Kidney epithelial cell (primary cell): ENCODE data around the gene IFNA17. TPM values are rescaled to one million over a fixed set of nuclear protein-coding genes. Genes with fewer than 3 reads are reported as not detected.
"Not testable (repeated sequence)": the region's sequence is repeated elsewhere in the genome, so short reads cannot be mapped to it uniquely, and the experiment has no call there.

Experiments
- DNase-seq: peaks from one replicate; pipeline ENCODE4 v3.0.0-alpha.2; 2010; ENCODE audit warnings: low read depth
- H3K27me3 ChIP-seq: 2 replicates; pipeline ENCODE4 v1.6.0; 2011; ENCODE audit warnings: low read length; ENCODE audit not compliant: control insufficient read depth, insufficient read depth
- H3K36me3 ChIP-seq: 2 replicates; pipeline ENCODE4 v1.5.1; 2011; ENCODE audit warnings: low read length; ENCODE audit not compliant: control insufficient read depth, insufficient read depth
- H3K4me3 ChIP-seq: 2 replicates; pipeline ENCODE4 v1.5.1; 2011; ENCODE audit warnings: low read depth, mild to moderate bottlenecking, control low read depth, low read length
- CTCF ChIP-seq: IDR thresholded peaks from 2 replicates; pipeline ENCODE4 v1.5.1; 2011; ENCODE audit warnings: mild to moderate bottlenecking, moderate library complexity, low read length, control low read depth, inconsistent platforms; ENCODE audit not compliant: insufficient read depth, poor library complexity, severe bottlenecking
- total RNA-seq: library from RNA; depleted of rRNA; stranded (reverse); fragments of >200 nt; gene quantifications from 2 replicates; pipeline ENCODE4 v1.2.3, GENCODE V29; 2015

The IFNA17 gene
- total RNA-seq, 1 donor from 2014 or later: not detected

GRCh38 chr9:21239911-21240310 is 11.9 kb upstream of the IFNA17 start, which contains the start of gene IFNA14:
Gene IFNA14 (minus strand): TSS chr9:21240005. CDS start chr9:21239935, 70 bp downstream.
- DNase-seq: no peak
- H3K27me3 ChIP-seq: no peaks in the 10 kb centered on the region
- no peak within 1 kb of the TSS for H3K4me3 ChIP-seq
- H3K36me3 ChIP-seq: no peaks in the 10 kb centered on the region
- TF ChIP-seq CTCF: no peak

- not testable (repeated sequence) for H3K27me3 ChIP-seq, H3K36me3 ChIP-seq, H3K4me3 ChIP-seq, DNase-seq
Observed at GRCh38 chr9:21236360-21236714, 8.3 kb upstream of the IFNA17 start.

DNA sequence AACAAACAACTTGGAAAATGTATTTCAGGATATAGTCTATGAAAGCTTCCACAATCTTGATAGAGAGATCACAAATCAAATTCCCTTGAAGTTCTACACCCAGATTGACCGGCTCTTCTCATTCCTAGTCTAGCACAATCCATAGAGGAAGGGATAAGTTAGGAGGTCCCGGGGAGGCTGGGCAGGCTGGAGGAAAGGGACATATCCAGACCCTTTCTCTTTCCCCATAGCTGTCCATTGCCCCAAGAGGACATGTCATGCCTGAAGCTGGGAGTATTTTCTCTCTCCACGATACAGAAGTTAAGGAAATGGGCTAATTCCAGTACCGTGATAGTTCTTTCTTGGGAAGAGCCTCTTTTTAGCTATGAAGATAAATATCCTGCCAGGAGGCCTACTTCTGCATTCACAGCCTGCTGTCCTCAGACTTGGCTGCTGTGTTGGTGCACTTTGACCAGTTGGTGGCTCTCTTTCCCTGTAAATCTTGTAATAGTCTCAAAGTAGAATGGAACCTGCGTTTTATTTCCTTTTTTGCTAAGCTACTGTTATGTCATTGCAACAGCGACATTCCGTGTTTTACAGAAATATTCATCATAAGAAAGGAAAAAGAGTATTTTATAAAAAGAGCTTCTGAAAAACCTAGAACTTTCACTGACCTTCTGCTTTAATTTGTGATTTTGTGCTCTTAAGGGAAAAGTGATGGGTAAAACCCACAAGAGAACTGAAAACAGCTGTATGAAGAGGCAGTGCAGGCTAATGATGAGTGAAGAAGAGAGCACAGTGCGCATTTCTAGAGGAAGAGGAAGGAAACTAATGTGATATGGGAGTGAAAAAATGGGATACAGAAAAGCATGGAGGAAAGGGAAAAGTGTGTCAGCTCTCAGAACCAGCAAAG is 7.7 kb upstream of the IFNA17 start:
- not testable (repeated sequence) for H3K4me3 ChIP-seq, H3K36me3 ChIP-seq, DNase-seq, H3K27me3 ChIP-seq
- peak; percentile 64 for TF ChIP-seq CTCF

- no peaks in the 10 kb centered on the region for H3K27me3 ChIP-seq
Observed at GRCh38 chr9:21234153-21234687, 6.2 kb upstream of the IFNA17 start.

GRCh38 chr9:21233258-21233657 is 5.2 kb upstream of the IFNA17 start:
- Histone ChIP-seq H3K27me3 (no peaks in the 10 kb centered on the region), H3K4me3 (no peak overlapping the region), H3K36me3 (no peaks in the 10 kb centered on the region)
- no peak for DNase-seq
- no peak for TF ChIP-seq CTCF

More at GRCh38 chr9:21234153-21234687, 6.2 kb upstream of the IFNA17 start:
- DNase-seq: no peak
- no peak for TF ChIP-seq CTCF
- no peaks in the 10 kb centered on the region for H3K36me3 ChIP-seq
- H3K4me3 ChIP-seq: no peak overlapping the region

GRCh38 chr9:21217211-21217610 is 10.8 kb downstream of the IFNA17 start, which contains the start of gene IFNA16:
Gene IFNA16 (minus strand): TSS chr9:21217311. CDS start chr9:21217305, 6 bp downstream.
- not testable (repeated sequence) for H3K27me3 ChIP-seq, H3K4me3 ChIP-seq, DNase-seq

More at GRCh38 chr9:21217211-21217610, 10.8 kb downstream of the IFNA17 start, which contains the start of gene IFNA16:
- not testable (repeated sequence) for H3K36me3 ChIP-seq
